NT2/D1 (cell line): ENCODE results near the gene CCR2.

ENCODE experiments used
- YY1 ChIP-seq: IDR thresholded peaks from 2 replicates; pipeline ENCODE4 v1.6.1; 2011; ENCODE audit not compliant: insufficient read length, insufficient read depth
- ZNF274 ChIP-seq: IDR thresholded peaks from 2 replicates; pipeline ENCODE4 v1.6.1; 2011; ENCODE audit warnings: mild to moderate bottlenecking, low read depth, low read length

DNA sequence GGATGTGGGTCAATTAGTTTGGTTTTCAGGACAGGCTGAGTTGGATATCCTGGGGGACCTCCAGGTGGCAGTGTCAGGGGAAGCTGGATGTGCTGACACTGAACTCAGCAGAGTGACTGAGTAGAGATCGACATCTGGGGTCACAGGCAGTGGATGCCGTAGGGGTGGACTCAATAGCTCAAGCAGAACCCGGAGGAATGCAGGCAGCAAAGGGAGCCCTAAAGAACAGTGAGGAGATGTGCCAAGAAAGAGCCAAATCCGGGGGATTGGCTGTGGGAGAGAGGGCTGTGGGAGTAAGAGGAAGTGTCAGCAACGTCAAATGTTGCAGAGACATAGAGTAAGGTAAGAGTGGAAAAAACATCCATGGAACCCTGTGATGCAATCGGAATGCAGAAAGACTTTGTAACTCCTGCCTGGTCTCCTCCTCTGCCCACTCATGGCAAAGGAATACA, 41.3 kb downstream of the CCR2 start:
- no peak for TF ChIP-seq ZNF274
- TF ChIP-seq YY1, result no peak
